Measurements from ENCODE around the gene NTMT1.

The NTMT1 gene

GRCh38 chr9:129677456-129677855 lies 51.5 kb downstream of the NTMT1 start:
- TF ChIP-seq CTCF (conservative IDR thresholded peaks at IDR 0.05; ENCODE audit: low read depth) = no peak
- ChIA-PET POLR2A (ENCODE audit: low non-redundant PET) (no interaction called here), CTCF (interaction anchor here (0.7 kb wide), 1 partner anchor 538 kb away, joined by 7 read pairs; no protein-coding TSS in a partner anchor)
- no peak for DNase-seq (ENCODE audit: low spot score)
- H3K27ac ChIP-seq = no peak overlapping the region

GRCh38 chr9:129678844-129679243 lies 52.9 kb downstream of the NTMT1 start:
- DNase-seq (ENCODE audit: low spot score) = no peak
- ChIA-PET CTCF (interaction anchor here (0.6 to 0.7 kb wide), 3 partner anchors 48 to 193 kb away, joined by 3 to 5 read pairs (median 3); no protein-coding TSS in a partner anchor), POLR2A (ENCODE audit: low non-redundant PET) (no interaction called here)
- TF ChIP-seq CTCF (conservative IDR thresholded peaks at IDR 0.05; ENCODE audit: low read depth) = no peak
- H3K27ac ChIP-seq = no peak overlapping the region

GRCh38 chr9:129679537-129679936 lies 53.6 kb downstream of the NTMT1 start:
- POLR2A ChIA-PET (ENCODE audit: low non-redundant PET) = no interaction called here
- TF ChIP-seq CTCF (conservative IDR thresholded peaks at IDR 0.05; ENCODE audit: low read depth) = no peak
- CTCF ChIA-PET = interaction anchor here (0.6 kb wide), 2 partner anchors 48 to 194 kb away, joined by 3 read pairs; no protein-coding TSS in a partner anchor

GRCh38 chr9:129681924-129682323 lies 56.0 kb downstream of the NTMT1 start:
- H3K27ac ChIP-seq = no peak overlapping the region
- no peak for TF ChIP-seq CTCF (conservative IDR thresholded peaks at IDR 0.05; ENCODE audit: low read depth)
- ChIA-PET CTCF (interaction anchor here (0.6 kb wide), 1 partner anchor 66 kb away, joined by 4 read pairs; no protein-coding TSS in a partner anchor), POLR2A (ENCODE audit: low non-redundant PET) (no interaction called here)
- no peak for DNase-seq (ENCODE audit: low spot score)

More at GRCh38 chr9:129679537-129679936, 53.6 kb downstream of the NTMT1 start:
- no peak overlapping the region for H3K27ac ChIP-seq
- DNase-seq (ENCODE audit: low spot score) = no peak

GRCh38 chr9:129682381-129682780 lies 56.4 kb downstream of the NTMT1 start:
- ChIA-PET POLR2A (ENCODE audit: low non-redundant PET) (no interaction called here), CTCF (interaction anchor here (0.6 kb wide), 2 partner anchors 65 to 139 kb away, joined by 3 to 4 read pairs; no protein-coding TSS in a partner anchor)
- DNase-seq (ENCODE audit: low spot score) = no peak
- TF ChIP-seq CTCF (conservative IDR thresholded peaks at IDR 0.05; ENCODE audit: low read depth) = no peak
- H3K27ac ChIP-seq = no peak overlapping the region

- DNase-seq (ENCODE audit: low spot score) = peak; percentile 91
- POLR2A ChIA-PET (ENCODE audit: low non-redundant PET) = no interaction called here
- no peak for TF ChIP-seq CTCF (conservative IDR thresholded peaks at IDR 0.05; ENCODE audit: low read depth)
- CTCF ChIA-PET = interaction anchor here (0.6 to 1.0 kb wide), 3 partner anchors 17 to 52 kb away, joined by 3 to 4 read pairs (median 4); no protein-coding TSS in a partner anchor
- H3K27ac ChIP-seq = no peak overlapping the region; the same call in 1 of the 2 replicates
Measured at GRCh38 chr9:129685220-129685932, 59.4 kb downstream of the NTMT1 start.

Data from RWPE1 (cell line).